Measurements from ENCODE around the gene CLECL1.

The CLECL1 gene

DNA sequence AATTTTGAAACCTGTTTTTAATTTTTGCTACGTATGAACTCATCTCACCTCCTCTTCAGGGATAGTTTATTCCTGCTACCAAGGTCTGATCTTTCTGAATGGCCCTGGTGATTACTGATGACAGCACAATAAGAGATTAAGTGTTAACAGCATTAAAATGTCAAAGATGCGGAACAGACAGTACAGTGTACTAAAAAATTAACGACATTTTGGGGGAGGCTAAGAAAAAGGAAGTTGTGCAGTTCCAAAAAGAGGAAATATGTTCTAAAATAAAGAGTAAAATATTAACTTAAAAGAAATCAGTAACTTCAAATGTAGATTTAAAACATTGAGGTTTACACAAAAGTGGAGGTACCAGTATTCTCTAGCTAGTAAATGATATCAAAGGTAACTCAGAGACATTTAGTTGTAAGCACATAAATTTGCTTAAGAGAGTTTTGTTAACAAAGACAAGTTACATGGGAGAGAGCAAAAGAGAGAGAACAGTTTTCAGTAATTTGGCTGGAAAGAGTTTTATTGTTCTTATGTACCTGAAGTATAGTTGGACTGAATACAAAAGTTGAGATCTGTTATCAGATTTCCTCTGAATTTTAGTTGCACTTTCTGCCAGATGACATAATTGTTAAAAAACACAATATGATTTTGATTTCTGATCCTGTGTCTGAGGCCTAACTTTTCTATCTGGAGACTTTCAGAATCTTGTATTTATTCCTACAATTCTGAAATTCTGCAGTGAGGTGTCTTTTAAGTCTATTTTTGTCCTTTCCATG is 4.2 kb upstream of the CLECL1 start:
- DNase-seq (ENCODE audit: low spot score), result no peak
- TF ChIP-seq, protein P1, sequence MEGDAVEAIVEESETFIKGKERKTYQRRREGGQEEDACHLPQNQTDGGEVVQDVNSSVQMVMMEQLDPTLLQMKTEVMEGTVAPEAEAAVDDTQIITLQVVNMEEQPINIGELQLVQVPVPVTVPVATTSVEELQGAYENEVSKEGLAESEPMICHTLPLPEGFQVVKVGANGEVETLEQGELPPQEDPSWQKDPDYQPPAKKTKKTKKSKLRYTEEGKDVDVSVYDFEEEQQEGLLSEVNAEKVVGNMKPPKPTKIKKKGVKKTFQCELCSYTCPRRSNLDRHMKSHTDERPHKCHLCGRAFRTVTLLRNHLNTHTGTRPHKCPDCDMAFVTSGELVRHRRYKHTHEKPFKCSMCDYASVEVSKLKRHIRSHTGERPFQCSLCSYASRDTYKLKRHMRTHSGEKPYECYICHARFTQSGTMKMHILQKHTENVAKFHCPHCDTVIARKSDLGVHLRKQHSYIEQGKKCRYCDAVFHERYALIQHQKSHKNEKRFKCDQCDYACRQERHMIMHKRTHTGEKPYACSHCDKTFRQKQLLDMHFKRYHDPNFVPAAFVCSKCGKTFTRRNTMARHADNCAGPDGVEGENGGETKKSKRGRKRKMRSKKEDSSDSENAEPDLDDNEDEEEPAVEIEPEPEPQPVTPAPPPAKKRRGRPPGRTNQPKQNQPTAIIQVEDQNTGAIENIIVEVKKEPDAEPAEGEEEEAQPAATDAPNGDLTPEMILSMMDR (IDR thresholded peaks at IDR 0.05; ENCODE audit: extremely low read depth, insufficient read depth, missing control alignments), result no peak
- in situ Hi-C loops (cut with MboI; ENCODE audit: low pct_unique_long_range_greater_than_20kb, low sequenced_read_pairs, unreplicated experiment), result loop anchor here (10.0 kb wide), 1 partner anchor 92 kb away; no protein-coding TSS in a partner anchor

DNA sequence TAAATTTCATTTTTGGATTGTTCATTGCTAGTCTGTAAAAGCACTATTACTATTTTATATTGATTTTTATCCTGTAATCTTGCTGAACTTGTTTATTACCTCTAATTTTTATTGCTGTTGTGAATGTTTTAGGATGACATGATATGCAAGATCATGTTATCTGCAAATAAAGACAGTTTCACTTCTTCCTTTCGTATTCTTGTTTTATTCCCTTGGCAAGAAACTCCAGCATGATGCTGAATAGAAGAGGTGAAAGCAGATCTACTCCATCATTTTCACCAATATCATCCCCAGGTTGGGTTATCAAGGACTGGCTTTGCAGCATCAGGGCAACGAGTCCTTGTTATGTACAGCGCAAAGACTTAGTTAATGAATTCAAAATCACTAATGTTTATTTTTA is 2.7 kb upstream of the CLECL1 start:
- in situ Hi-C loops (cut with MboI; ENCODE audit: low pct_unique_long_range_greater_than_20kb, low sequenced_read_pairs, unreplicated experiment), result loop anchor here (10.0 kb wide), 1 partner anchor 91 kb away; no protein-coding TSS in a partner anchor
- TF ChIP-seq, protein P1 (IDR thresholded peaks at IDR 0.05; ENCODE audit: extremely low read depth, insufficient read depth, missing control alignments), result no peak
- no peak for DNase-seq (ENCODE audit: low spot score)

DNA sequence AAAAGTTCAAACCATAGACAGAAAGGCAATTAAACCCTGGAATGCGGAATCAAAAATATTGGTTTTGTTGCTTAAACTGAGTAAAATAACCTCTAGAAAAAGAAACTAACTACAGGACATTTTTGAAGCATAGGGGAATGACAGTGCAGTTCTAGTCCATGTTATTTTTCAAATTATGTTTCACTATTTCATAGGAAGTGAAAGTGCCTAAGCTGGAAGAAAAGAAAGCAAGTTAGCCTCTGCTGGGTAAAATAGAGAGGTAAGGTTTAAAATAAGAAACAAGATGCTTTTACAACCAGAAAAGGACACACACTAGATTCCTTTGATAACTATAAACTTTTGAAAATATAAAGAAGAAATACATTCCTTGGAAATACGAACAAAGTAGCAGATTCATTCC is 1.1 kb downstream of the CLECL1 start:
- DNase-seq (ENCODE audit: low spot score), result no peak
- in situ Hi-C loops (cut with MboI; ENCODE audit: low pct_unique_long_range_greater_than_20kb, low sequenced_read_pairs, unreplicated experiment), result loop anchor here (10.0 kb wide), 1 partner anchor 87 kb away; no protein-coding TSS in a partner anchor
- TF ChIP-seq, protein P1 (IDR thresholded peaks at IDR 0.05; ENCODE audit: extremely low read depth, insufficient read depth, missing control alignments), result no peak

DNA sequence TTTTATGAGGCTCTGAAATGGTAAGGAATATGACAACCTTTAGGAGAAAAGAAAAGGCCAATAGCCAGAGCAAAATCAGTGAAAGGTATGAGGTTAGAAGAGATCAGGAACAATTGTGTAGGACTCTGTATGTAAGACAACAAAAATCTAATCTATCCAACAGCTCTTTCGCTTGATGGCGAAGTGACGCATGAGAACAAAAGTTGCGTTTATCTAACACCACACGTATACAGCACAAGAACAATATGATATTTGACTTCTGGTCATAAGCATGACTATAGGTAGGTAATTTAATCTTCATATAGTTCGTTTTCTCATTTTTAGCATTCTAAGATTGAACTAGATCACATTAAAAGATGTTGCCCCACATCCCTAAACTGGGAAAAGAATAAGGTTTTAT is 1.5 kb downstream of the CLECL1 start:
- in situ Hi-C loops (cut with MboI; ENCODE audit: low pct_unique_long_range_greater_than_20kb, low sequenced_read_pairs, unreplicated experiment), result loop anchor here (10.0 kb wide), 1 partner anchor 87 kb away; no protein-coding TSS in a partner anchor
- DNase-seq (ENCODE audit: low spot score), result no peak
- TF ChIP-seq, protein P1 (IDR thresholded peaks at IDR 0.05; ENCODE audit: extremely low read depth, insufficient read depth, missing control alignments), result no peak

DNA sequence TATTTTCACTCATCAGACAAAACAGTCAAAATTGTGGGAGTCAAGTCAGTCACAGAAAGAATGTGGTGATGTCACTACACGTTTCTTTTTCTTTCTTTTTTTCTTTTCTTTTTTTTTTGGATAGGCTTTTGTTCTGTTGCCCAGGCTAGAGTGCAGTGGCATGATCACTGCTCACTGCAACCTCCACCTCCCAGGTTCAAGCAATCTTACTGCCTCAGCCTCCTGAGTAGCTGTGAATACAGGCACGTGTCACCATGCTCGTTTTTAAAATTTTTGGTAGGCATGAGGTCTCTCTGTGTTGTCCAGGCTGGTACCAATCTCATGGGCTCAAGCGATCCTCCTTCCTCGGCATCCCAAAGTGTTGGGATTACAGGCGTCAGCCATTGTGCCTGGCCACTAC is 2.3 kb downstream of the CLECL1 start:
- TF ChIP-seq, protein P1 (IDR thresholded peaks at IDR 0.05; ENCODE audit: extremely low read depth, insufficient read depth, missing control alignments), result no peak
- in situ Hi-C loops (cut with MboI; ENCODE audit: low pct_unique_long_range_greater_than_20kb, low sequenced_read_pairs, unreplicated experiment), result loop anchor here (10.0 kb wide), 1 partner anchor 86 kb away; no protein-coding TSS in a partner anchor
- DNase-seq (ENCODE audit: low spot score), result no peak

DNA sequence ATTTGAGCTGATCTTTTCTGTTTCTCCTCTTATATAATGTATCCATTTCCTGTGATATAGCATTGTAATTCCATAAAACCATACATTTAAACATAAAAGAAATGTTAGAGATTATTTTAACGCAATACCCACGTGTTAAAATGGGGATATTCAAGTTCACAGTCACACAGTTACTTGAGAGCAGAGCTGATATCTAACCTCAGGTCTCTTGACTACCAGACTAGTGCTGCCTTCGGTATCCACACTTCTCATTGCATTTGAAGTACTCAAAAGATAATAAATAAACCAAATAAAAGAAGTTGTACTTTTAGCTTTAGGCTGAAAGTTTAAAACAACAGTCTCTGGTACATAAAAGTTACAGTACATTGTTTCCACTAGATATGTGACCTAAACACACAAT is 2.9 kb downstream of the CLECL1 start:
- DNase-seq (ENCODE audit: low spot score), result no peak
- TF ChIP-seq, protein P1 (IDR thresholded peaks at IDR 0.05; ENCODE audit: extremely low read depth, insufficient read depth, missing control alignments), result no peak
- in situ Hi-C loops (cut with MboI; ENCODE audit: low pct_unique_long_range_greater_than_20kb, low sequenced_read_pairs, unreplicated experiment), result loop anchor here (10.0 kb wide), 1 partner anchor 85 kb away; no protein-coding TSS in a partner anchor
